ENCODE data around the gene TAGLN.

TAGLN gene

DNA sequence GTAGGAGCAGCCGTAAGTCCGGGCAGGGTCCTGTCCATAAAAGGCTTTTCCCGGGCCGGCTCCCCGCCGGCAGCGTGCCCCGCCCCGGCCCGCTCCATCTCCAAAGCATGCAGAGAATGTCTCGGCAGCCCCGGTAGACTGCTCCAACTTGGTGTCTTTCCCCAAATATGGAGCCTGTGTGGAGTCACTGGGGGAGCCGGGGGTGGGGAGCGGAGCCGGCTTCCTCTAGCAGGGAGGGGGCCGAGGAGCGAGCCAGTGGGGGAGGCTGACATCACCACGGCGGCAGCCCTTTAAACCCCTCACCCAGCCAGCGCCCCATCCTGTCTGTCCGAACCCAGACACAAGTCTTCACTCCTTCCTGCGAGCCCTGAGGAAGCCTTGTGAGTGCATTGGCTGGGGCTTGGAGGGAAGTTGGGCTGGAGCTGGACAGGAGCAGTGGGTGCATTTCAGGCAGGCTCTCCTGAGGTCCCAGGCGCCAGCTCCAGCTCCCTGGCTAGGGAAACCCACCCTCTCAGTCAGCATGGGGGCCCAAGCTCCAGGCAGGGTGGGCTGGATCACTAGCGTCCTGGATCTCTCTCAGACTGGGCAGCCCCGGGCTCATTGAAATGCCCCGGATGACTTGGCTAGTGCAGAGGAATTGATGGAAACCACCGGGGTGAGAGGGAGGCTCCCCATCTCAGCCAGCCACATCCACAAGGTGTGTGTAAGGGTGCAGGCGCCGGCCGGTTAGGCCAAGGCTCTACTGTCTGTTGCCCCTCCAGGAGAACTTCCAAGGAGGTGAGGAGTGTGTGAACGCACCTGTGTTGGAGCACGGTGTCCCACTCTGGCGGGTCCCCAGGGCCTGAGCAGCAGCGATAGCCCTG is at the start of gene TAGLN:
Gene TAGLN (plus strand): TSS at position 318 of the 863 bp plus-strand sequence. CDS start 3,644 bp downstream, outside the sequence.
- no peak for DNase-seq

DNA sequence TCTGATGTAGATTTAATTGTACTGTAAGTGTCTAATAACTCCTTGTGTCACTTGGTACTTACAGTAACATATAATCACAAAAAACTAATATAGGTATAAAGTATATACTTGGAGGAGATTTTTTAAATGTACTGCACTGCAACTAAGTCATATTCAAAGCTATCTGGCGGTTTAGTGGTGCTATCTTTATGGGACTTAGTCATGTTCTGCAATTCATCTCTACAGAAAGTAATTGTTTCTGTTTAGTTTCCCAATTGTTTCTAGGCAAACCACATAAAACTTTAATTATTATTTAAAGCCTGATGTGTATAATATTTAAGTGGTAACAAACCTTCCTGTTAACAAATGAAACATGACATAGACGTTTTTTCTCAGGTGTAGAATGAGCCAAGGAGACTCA is 47.1 kb upstream of the TAGLN start:
- DNase-seq, result no peak

DNA sequence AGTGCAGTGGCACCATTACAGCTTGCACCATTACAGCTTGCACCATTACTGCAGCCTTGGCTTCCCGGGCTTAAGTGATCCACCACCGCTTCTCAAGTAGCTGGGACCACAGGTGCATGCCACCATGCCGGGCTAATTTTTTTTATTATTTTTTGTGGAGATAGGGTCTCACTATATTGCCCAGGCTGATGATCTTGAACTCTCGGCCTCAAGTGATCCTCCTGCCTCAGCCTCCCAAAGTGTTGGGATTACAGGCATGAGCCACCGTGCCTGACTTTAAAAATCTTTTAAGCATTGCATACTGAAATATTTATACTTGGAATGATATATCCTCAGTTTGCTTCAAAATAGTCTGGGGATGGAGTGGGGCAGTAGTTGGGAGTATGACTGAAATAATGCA is 44.7 kb upstream of the TAGLN start:
- DNase-seq, result no peak

DNA sequence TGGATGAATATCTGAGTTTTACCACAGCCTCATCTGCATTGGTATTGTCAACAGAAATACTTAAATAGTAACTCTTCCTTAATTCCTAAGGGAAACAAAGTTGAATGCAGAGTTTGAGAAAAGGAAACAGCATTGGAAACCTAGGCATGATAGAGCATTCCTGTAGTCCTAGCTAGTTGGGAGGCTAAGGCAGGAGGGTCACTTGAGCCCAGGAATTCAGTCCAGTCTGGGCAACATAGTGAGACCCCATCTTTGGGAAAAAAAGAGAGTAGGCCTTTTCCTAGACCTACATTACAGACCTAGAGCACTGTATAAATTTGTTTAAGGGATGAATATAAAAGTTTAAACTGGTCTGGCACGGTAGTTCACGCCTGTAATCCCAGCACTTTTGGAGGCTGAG is 41.7 kb upstream of the TAGLN start:
- no peak for DNase-seq

DNA sequence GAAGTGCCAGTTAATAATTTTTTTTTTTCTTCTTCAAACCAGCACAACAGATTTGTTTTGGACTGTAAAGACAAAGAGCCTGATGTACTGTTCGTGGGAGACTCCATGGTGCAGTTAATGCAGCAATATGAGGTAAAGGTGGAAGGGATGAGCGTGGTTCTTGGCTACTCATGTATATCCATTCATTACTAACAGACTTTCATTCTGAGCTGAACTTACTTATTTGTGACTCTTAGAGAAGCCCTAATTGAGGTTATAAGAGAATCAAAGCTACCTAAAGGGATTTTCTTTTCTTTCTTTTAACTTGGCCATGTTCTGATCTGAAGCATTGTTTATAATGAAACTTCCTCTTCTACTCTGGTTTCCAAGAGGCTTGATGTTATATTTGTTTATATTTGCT is 39.3 kb upstream of the TAGLN start:
- no peak for DNase-seq

DNA sequence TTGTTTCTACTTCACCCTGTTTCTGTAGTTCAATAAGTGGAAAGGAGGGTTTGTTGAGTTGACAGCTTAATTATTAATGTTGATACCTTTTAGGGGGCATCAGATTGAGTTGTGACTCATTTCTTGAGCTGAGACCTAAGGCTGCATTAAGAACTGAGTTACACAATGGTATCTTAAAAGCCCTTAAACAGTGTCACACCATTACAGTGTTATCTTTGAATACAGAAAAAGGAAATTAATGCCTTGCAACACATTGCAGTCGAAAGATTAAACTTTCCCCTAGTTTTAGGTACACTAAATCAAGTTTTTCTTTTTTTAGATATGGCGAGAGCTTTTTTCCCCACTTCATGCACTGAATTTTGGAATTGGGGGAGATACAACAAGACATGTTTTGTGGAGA is 38.3 kb upstream of the TAGLN start:
- no peak for DNase-seq

DNA sequence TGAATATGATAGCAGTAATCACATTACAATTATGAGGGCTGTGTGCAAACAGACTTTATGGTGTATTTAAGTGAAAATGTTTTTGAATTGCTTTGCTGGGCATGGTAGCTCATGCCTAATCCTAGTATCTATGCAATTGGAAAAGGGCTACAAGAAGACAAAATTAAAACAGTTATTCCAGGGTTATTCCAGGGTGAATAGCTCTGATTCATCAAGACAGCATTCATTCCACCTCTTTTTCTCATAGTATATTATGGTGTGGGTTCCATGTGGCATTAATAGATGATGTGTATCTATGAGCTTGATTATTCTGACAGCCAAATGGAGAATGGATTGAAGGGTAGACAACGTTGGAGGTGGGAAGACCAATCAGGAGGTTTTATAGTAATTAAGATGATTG is 32.7 kb upstream of the TAGLN start:
- no peak for DNase-seq

DNA sequence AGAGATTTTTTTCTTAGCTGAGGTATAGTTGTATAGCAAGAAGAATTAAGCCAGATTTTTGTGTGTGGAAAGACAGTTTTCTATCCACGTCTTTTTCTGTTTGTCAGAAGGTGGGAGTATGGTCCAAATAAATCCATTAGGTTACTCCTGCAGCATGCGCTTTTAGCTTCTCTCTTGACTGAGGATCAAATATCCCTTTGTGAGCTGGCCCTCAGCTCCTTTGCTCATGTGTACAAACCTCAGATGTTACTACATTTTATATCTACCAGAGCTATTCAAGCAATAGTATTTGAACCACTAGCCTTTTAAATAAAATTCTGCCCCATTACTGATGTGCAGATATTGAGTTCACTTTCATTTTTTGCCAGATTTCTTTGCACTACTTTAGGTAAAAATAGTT is 29.4 kb upstream of the TAGLN start:
- no peak for DNase-seq

DNA sequence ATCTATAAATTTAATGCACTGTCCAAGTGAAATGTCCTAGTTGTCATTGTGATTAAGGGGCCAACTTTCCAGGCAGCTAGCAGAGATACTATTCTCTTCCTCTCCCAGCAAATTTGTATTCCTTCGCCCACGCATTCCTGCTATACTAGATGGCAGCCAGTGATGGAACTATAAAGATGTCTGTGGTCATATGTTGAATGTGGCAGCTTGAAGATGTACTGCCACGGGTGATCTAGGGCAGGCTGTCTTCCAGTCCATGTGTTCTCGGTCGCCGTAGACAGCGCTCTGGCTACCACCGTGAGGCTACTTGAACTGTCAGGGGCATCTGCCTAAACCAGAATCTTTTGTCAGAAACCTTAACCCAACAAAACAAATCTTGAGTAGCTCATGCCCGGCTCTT is 29.0 kb upstream of the TAGLN start:
- DNase-seq, result no peak

DNA sequence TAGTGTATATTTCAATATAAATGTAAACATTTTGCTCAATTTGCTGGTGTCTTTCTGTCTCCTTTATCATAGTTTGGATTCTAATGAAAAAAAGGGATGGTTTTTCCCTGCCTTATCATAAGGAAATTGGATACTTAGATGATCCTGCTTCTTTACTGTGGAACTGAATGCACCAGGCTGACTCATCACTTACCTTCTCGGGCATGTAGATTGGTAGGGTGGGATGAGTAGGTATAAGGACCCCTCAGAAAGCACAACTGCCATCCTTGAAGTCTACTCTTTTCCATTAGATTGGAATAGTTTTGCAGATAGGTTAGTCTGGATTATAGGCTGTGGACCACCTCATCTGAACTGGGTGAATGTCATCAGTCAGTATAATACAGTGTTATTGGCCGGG is 28.2 kb upstream of the TAGLN start:
- no peak for DNase-seq

DNA sequence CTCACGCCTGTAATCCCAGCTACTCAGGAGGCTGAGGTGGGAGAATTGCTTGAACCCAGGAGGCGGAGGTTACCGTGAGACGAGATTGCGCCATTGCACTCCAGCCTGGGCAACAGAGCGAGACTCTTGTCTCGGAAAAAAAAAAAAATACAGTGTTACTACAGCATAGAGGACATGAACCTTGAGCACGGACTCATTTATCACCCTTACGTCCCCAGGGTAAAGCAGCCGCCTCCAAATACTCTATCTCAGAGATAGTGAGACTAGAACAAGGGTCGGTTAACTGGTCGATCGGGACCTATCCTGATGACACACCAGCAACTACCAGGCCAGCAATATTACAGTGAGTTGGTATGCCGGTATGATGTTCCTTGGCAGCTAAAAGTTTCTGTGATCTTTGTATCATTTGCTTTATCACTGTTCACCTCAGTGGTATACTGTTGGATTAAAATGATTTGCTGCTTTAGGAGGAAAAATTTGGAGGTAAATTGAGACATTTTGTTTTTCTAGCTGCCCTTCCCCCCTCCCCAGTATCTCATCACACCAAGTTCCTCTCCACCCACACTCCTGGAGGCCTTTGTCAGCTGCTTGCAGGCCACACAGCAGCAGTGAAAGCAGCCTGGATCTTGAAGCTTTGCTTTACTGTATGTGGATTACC is 27.6 kb upstream of the TAGLN start:
- DNase-seq, result no peak

DNA sequence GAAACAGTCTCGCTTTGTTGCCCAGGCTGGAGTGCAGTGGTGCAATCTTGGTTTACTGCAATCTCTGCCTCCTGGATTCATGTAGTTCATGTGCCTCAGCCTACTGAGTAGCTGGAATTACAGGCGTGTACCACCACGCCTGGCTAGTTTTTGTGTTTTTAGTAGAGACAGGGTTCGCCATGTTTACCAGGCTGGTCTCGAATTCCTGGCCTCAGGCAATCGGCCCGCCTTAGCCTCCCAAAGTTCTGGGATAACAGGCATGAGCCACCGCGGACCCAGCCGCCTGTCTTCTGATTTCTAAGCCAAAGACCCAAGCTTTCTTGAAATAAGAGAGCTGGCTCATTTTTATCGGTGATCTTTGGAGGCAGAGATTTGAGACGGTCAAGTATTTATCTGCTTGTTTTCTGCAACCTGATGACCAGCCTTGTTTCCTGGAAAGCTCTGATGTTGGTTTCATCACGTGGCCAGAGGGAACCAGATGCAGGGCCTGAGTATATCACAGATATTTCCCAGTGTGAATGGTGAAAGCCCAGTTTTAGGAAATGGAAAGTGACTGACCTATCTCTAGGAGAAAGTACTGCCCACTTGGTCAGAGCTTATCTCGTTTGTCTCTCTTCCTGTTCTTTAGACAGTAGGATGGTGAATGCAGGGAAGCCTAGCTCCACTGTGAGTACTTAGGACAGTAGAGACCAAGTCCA is 26.3 kb upstream of the TAGLN start:
- no peak for DNase-seq

DNA sequence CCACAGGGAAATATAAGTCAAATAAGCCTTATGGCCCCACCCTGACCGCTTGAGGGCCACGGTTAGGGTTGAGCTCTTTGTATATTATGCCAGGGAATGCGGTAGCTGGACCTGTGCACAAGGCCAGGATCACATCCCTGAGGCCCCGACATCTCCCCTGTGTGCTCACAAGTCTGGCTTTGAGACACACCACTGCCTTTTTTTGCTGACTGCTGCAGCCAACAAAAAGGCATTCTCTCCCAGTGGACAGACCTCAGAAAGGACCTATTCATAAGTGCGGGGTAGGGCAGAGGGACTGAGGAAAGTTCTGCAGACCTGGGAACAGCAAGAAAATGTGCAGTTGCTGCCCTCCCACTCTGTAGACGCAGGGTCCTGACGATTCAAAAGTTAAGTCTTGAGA is 24.1 kb upstream of the TAGLN start:
- DNase-seq, result no peak

DNA sequence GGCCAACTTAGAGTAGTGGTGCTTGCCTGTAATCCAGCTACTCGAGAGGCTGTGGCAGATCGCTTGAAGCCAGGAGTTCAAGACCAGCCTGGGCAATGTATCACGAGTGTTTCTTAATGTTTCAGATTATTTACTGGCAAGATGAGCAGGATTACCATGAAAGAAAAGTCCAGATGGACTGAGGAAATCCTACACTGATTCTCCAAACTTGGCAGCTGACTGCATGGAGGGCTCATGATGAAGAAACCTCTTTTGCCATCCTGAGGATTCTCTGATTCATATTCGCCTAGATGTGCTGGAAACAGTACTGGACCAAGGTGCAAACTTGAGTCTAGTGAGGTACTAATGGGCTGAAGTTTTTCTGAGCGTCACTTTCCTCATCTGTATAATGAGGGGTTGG is 23.4 kb upstream of the TAGLN start:
- no peak for DNase-seq

DNA sequence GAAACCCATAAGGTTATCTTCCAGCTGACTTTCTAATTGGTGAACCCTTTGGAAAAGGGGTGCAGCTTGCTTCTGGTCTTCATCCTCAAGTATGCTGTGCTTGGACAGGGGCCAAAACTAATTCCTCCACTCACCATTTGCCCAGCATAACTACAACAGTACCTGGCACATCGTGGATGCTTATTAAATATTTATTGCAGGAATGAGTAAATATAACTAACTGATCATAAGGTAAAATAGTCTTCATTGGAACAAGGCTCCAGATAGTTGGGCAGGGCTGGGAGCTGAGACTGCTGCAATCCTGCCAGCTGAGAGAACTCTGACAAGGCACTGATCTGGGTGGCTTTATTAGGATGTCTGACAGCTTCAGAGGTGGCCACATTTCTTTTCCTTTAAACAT is 23.0 kb upstream of the TAGLN start:
- no peak for DNase-seq

DNA sequence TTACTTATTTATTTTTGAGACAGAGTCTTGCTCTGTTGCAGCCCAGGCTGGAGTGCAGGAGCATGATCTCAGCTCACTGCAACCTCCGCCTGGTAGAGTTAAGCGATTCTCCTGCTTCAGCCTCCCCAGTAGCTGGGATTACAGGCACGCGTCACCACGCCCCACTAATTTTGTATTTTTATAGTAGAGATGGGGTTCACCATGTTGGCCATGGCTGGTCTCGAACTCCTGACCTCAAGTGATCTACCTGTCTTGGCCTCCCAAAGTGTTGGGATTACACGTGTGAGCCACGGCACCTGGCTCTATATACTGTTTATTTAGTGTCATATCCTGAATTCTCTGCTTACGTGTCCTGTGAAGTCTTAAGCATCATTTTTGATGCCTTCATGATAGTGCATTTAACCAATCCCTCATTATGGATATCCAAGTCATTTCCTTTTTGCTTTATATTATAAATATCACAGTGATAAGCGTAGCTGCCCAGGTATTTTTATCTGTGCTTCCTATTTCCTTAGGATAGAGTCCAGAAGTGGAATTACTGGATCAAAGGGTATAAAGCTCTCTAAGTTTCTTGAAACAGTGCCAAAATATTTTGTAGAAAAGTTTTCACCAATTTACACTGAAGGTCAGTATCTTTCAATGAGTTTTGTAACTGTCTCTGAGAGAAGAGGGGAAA is 21.5 kb upstream of the TAGLN start:
- no peak for DNase-seq

DNA sequence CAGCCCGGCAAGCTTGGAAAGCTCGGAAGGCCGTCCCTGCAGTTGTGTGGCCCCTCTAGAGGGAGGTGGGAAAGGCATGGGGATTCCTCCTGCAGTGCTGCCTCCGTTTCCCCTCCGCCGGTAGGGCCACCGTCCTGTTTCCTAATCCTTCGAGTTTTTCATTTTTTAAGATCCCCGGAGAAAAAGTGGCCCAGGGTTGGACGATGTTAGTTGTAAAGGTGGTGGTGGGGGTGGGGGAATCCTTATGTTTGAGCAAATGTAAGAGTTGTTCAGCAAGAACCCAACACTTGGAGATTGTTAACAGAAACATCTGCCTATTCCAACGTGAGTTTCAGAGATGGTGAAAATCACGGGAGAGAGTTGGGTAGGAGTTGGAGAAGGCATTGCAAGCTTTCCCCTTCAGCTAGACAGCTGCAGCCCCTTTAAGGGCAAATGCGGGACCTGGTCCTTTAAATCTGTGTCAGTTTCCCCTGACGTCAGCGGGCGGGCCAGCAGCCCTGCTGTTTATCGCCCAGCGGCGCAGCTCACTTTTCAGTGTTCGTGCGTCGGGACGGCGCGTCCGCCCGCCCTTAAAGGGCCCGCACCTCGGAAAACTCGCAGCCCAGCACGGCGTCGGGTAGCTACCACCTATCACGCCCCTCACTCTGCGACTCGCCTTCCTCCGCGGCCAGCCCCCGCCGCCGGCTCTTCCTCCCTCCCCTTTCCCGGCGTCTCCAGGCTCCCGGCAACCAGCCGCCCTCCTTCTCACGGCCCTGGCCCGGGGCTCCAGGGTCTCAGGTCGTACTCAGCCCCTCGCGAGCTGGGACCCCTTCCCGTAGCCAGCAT is 20.7 kb upstream of the TAGLN start, which contains the start of gene SIDT2:
Gene SIDT2 (plus strand): TSS at position 534 of the 825 bp plus-strand sequence. CDS start 521 bp downstream, outside the sequence.
- DNase-seq, result peak; percentile 88 to 89

DNA sequence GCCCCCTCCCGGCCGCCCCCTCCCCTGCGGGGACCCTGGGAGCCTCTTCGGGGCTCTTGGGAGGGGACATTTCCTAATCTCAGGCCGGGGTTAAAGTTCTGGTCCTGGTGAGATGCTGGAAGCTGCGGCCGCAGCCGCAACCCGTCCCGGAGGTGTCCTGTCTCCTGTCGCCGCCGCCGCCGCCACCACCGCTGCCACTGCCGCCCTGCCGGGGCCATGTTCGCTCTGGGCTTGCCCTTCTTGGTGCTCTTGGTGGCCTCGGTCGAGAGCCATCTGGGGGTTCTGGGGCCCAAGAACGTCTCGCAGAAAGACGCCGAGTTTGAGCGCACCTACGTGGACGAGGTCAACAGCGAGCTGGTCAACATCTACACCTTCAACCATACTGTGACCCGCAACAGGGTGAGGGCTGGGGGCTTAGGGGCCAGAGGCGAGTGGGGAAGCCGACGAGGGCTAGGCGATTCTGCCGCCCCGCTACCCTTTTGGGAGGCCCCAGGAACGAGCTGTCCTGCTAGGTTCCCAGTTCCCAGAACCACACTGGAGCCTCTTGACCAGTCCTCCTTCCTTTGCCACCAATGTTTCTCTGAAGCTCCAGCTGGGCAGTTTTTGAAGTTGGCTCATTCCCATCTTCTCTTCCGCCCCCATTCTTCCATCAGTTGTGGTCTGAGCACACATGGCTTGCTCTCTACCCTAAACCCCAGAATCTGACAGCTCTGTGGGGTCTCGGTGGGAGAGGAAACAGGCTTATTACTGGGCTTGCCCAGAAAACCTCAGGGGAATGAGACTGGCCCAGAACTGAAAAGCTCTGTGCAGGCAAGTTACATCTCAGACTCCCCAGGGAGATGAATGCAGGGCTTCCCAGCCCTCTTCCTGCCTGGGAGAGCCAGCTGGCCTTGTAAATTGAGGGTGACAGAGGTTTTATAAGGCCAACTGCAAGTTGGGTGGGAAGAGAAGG is 19.8 kb upstream of the TAGLN start:
- peak; percentile 53 to 56 for DNase-seq

DNA sequence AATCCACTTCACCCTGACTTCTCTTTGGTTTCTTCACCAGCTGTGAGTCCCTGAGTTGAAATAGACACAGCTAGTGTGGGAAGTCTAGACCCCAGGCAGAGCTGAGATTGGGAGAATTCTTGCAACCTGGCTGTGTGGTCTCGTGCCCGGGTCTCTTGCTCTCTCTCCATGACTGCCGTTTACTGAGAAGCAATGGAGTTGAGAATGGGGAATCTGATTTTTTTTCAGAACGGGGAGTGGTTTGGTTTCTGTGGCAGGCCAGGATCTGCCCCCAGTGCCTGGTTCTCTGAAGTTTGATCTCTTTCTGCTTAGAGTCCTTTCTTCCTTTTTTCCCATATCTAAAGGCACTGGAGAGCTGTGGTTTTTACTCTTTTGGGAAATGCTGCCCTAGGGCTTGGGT is 19.1 kb upstream of the TAGLN start:
- no peak for DNase-seq

DNA sequence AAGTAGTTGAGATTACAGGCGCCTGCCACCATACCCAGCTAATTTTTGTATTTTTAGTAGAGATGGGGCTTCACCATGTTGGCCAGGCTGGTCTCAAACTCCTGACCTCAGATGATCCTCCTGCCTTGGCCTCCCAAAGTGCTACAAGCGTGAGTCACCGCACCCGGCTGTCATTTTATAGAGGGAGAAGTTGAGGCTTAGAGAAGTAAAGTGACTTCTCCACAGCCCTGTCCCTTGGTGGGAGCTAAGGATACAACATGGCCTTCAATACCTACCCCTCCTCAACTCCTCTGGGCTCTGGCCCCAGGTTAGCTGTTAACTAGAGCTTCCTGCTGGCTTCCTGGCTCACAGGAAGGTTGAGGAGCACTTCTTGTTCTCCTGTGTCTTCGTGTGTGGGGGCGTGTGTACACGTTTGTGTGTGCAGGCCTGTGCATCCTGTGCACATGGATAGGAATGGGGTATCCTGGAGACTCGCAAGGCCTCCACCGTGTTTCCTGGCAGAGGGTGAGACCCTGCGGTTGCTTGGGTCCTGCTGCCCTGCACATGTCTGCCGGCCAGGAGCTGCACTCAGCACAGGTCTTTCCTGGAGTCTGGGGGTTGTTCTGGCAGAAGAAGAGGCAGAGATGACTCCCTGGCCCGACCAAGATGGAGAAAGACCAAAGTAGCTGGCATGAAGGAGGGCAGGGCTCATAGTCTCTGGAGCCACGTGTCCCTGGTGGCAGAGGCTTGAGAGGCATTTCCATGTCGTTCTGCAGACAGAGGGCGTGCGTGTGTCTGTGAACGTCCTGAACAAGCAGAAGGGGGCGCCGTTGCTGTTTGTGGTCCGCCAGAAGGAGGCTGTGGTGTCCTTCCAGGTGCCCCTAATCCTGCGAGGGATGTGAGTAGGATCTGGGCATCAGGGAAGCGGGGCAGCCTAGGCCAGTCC is 18.2 kb upstream of the TAGLN start:
- DNase-seq, result peak; percentile 67 to 73
